HepG2 (cell line): ENCODE data around the gene HS3ST3B1. TPM values are rescaled to one million over a fixed set of nuclear protein-coding genes. Genes with fewer than 3 reads are reported as not detected.

ENCODE experiments used
- BRF2 ChIP-seq: sonication (generic); formaldehyde crosslinking; IDR thresholded peaks from 2 replicates; pipeline ENCODE4 v1.8.1; 2022; ENCODE audit warnings: mild to moderate bottlenecking, missing genetic modification reagents
- E2F1 ChIP-seq: sonication (generic); formaldehyde crosslinking; IDR thresholded peaks from 2 replicates; pipeline ENCODE4 v1.5.0; 2020; ENCODE audit warnings: missing genetic modification reagents
- HOXA3 ChIP-seq: sonication (generic); formaldehyde crosslinking; IDR thresholded peaks from 2 replicates; pipeline ENCODE4 v1.5.0; 2020; ENCODE audit warnings: missing genetic modification reagents
- KLF11 ChIP-seq: IDR thresholded peaks from 2 replicates; pipeline ENCODE4 v1.6.1; 2016; ENCODE audit warnings: missing compliant biosample characterization
- NR2F2 ChIP-seq: IDR thresholded peaks from 2 replicates; pipeline ENCODE4 v1.6.1; 2012; ENCODE audit warnings: low read depth, inconsistent platforms, borderline replicate concordance
- RAD21 ChIP-seq: fragments of 450-650 bp; formaldehyde crosslinking; IDR thresholded peaks from 2 replicates; pipeline ENCODE4 v1.5.0; 2020; ENCODE audit warnings: mild to moderate bottlenecking
- RXRA ChIP-seq: sonication (generic); formaldehyde crosslinking; IDR thresholded peaks from 2 replicates; pipeline ENCODE4 v1.5.1; 2020; ENCODE audit warnings: missing genetic modification reagents
- SMYD3 ChIP-seq: sonication (generic); formaldehyde crosslinking; IDR thresholded peaks from 2 replicates; pipeline ENCODE4 v1.8.1; 2023; ENCODE audit warnings: mild to moderate bottlenecking, missing genetic modification reagents
- STAT5B ChIP-seq: sonication (generic); formaldehyde crosslinking; IDR thresholded peaks from 2 replicates; pipeline ENCODE4 v1.4.0; 2020; ENCODE audit warnings: missing genetic modification reagents
- TAF15 ChIP-seq: fragments of 200-400 bp; formaldehyde crosslinking; IDR thresholded peaks from one replicate; pipeline ENCODE4 v1.6.1; 2018; ENCODE audit warnings: mild to moderate bottlenecking, low read depth, low read length; ENCODE audit not compliant: poor library complexity, severe bottlenecking
- TSC22D2 ChIP-seq: sonication (generic); formaldehyde crosslinking; IDR thresholded peaks from 2 replicates; pipeline ENCODE4 v1.5.1; 2020; ENCODE audit warnings: missing genetic modification reagents, mild to moderate bottlenecking, borderline replicate concordance
- UBTF ChIP-seq: sonication (generic); formaldehyde crosslinking; IDR thresholded peaks from 2 replicates; pipeline ENCODE4 v1.4.0; 2020; ENCODE audit warnings: mild to moderate bottlenecking, missing genetic modification reagents
- ZHX2 ChIP-seq, 2 experiments: sonication (generic) in 1 of 2; formaldehyde crosslinking in 1 of 2; IDR thresholded peaks; 2 replicates each; pipeline versions ENCODE4 v1.6.1 to v1.9.0; 2014 to 2022; ENCODE audit warnings: antibody characterized with exemption in 1 of 2, borderline replicate concordance in 1 of 2, inconsistent platforms in 1 of 2, low read depth in 1 of 2, missing genetic modification reagents in 1 of 2
- ZNF234 ChIP-seq: sonication (generic); formaldehyde crosslinking; conservative IDR thresholded peaks from 2 replicates; pipeline ENCODE4 v1.5.1; 2020; ENCODE audit warnings: mild to moderate bottlenecking, missing genetic modification reagents
- ZNF558 ChIP-seq: sonication (generic); formaldehyde crosslinking; IDR thresholded peaks from 2 replicates; pipeline ENCODE4 v1.9.0; 2022; ENCODE audit warnings: mild to moderate bottlenecking, missing genetic modification reagents, borderline replicate concordance
- ZNF629 ChIP-seq: sonication (generic); formaldehyde crosslinking; conservative IDR thresholded peaks from 2 replicates; pipeline ENCODE4 v1.5.0; 2020; ENCODE audit warnings: missing genetic modification reagents
- ZNF746 ChIP-seq: sonication (generic); formaldehyde crosslinking; IDR thresholded peaks from 2 replicates; pipeline ENCODE4 v1.8.0; 2022; ENCODE audit warnings: mild to moderate bottlenecking, missing genetic modification reagents
- ZSCAN30 ChIP-seq: sonication (generic); formaldehyde crosslinking; IDR thresholded peaks from 2 replicates; pipeline ENCODE4 v1.5.0; 2020; ENCODE audit warnings: mild to moderate bottlenecking, missing genetic modification reagents
- polyA plus RNA-seq, 8 experiments: library from polyadenylated mRNA; depleted of rRNA in 3 of 8; stranded (reverse) in 7 of 8; unstranded in 1 of 8; fragments of >200 nt; fragmentation: Illumina TruSeq in 4 of 8; extraction: Trizol in 4 of 8; gene quantifications; 2 replicates each; pipeline versions ENCODE4 v1.2.1 to v1.2.3, GENCODE V29; 2011 to 2016; ENCODE audit warnings: low read depth in 4 of 8, missing spikeins in 1 of 8, mixed read lengths in 1 of 8; ENCODE audit not compliant: insufficient read depth in 1 of 8
- total RNA-seq, 5 experiments: library from RNA; depleted of rRNA; stranded (reverse); fragments of >200 nt; fragmentation: Illumina TruSeq; extraction: Trizol; gene quantifications; 2 replicates each; pipeline ENCODE4 v1.2.3, GENCODE V29; 2016; ENCODE audit warnings: low read depth in 1 of 5

Gene HS3ST3B1
- total and polyA plus RNA-seq, 2 of the 13 experiments (the other 11 are each of a cell fraction or from before 2014, with no cell fraction given) = 15.7 to 39.5 TPM

GRCh38 chr17:14297161-14297851 is 3.6 kb upstream of the HS3ST3B1 start (continued):
- TF ChIP-seq ZHX2 (IDR thresholded peaks at IDR 0.05; ENCODE audit: low read depth) = no peak
- TF ChIP-seq ZHX2 (CRISPR knock-in tag; IDR thresholded peaks at IDR 0.05; ENCODE audit: borderline replicate concordance) = no peak
- peak; percentile 58; the same call in 1 of the 2 replicates for TF ChIP-seq RXRA (CRISPR knock-in tag)
- peak; percentile 57 for TF ChIP-seq ZNF629 (CRISPR knock-in tag)
- TF ChIP-seq ZNF234 (CRISPR knock-in tag) = no peak
- peak; percentile 93 for TF ChIP-seq RAD21 (CRISPR knock-in tag)
- no peak for TF ChIP-seq STAT5B (CRISPR knock-in tag)
- peak; percentile 76 for TF ChIP-seq HOXA3 (CRISPR knock-in tag)
- TF ChIP-seq ZNF558 (CRISPR knock-in tag) = no peak
- TF ChIP-seq TSC22D2 (CRISPR knock-in tag) = no peak; the same call in 1 of the 2 replicates
- peak; percentile 100 for TF ChIP-seq UBTF
- no peak for TF ChIP-seq NR2F2
- no peak for TF ChIP-seq SMYD3
- TF ChIP-seq ZSCAN30 (CRISPR knock-in tag) = no peak
- TF ChIP-seq ZNF746 (CRISPR knock-in tag) = peak; percentile 67; the same call in 1 of the 2 replicates
- peak; percentile 51 for TF ChIP-seq TAF15
- no peak; the same call in 1 of the 2 replicates for TF ChIP-seq E2F1
- TF ChIP-seq BRF2 (CRISPR knock-in tag) = no peak
- no peak for TF ChIP-seq KLF11
